ENCODE data around the gene SSBP3.

- TF ChIP-seq EZH2 (IDR thresholded peaks at IDR 0.05; ENCODE audit: low read depth) = no peak
- TF ChIP-seq CTCF (conservative IDR thresholded peaks at IDR 0.05) = no peak
These were observed 7.1 kb downstream of the SSBP3 start for GRCh38 chr1:54398963-54399528.
